ENCODE results near the gene TOMM34.

TOMM34 gene

DNA sequence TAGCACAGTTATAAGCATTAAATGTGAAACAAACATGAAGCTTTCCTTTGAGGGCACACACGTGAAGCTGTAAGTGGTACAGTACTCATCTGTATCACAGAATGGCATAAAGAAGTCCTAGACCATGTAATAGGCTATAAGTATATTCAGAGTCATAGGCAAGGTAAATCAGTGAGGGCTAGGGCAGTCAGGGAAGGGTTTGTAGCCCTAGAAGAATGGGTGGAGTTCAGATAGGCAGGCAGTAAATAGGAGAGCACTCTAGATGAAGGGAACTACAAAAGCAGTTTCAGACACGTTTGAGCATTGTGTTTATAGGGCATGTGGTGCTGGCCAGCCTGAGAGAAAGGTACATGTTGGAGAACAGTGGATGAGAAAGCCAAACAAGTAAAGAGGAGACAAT is 65.2 kb downstream of the TOMM34 start:
- no peak for DNase-seq (ENCODE audit: low spot score)
